Esophagus (tissue), 2 donors: ENCODE data around the gene ABTB2. TPM values are rescaled to one million over a fixed set of nuclear protein-coding genes. Genes with fewer than 3 reads are reported as not detected.

ENCODE experiments used
- H3K27ac ChIP-seq, 2 donors: one replicate each; pipeline ENCODE4 v1.5.1; 2013; ENCODE audit warnings: low read depth in 2 of 2, mild to moderate bottlenecking in 2 of 2, inconsistent platforms in 1 of 2, low read length in 1 of 2, moderate library complexity in 1 of 2
- H3K27me3 ChIP-seq, 2 donors: one replicate each; pipeline ENCODE4 v1.6.1; 2013; ENCODE audit warnings: low read length in 2 of 2, control low read depth in 1 of 2, mild to moderate bottlenecking in 1 of 2; ENCODE audit not compliant: insufficient read depth in 2 of 2, control insufficient read depth in 1 of 2
- H3K36me3 ChIP-seq, 2 donors: one replicate each; pipeline ENCODE4 v1.6.1; 2013; ENCODE audit warnings: low read length in 1 of 2; ENCODE audit not compliant: control insufficient read depth in 2 of 2, insufficient read depth in 2 of 2
- H3K4me1 ChIP-seq, 2 donors: one replicate each; pipeline ENCODE4 v1.6.1; 2013; ENCODE audit warnings: low read length in 1 of 2; ENCODE audit not compliant: control insufficient read depth in 2 of 2, insufficient read depth in 2 of 2
- H3K4me3 ChIP-seq, 2 donors: one replicate each; pipeline ENCODE4 v1.5.1; 2013; ENCODE audit warnings: low read length in 2 of 2, mild to moderate bottlenecking in 2 of 2, low read depth in 1 of 2, moderate library complexity in 1 of 2
- H3K9me3 ChIP-seq, 2 donors: one replicate each; pipeline ENCODE4 v1.6.1; 2013; ENCODE audit warnings: mild to moderate bottlenecking in 2 of 2, low read depth in 1 of 2, low read length in 1 of 2, moderate library complexity in 1 of 2; ENCODE audit not compliant: control insufficient read depth in 2 of 2, insufficient read depth in 1 of 2
- WGBS, 2 donors: extraction: QIAGEN DNeasy Blood & Tissue Kit; methylation state at CpG; one replicate each; pipeline ENCODE4 v1.1.7; 2013; 5-methylcytosine and 5-hydroxymethylcytosine counted together
- polyA plus RNA-seq, 2 donors: library from polyadenylated mRNA; stranded (reverse); fragments of 200-250 nt; gene quantifications; one replicate each; pipeline ENCODE4 v1.2.3, GENCODE V29; 2013
- donor health status: healthy with polysubstance abuse.
- donor health status: Bipolar disorder and iron deficiency.

Gene ABTB2
- polyA plus RNA-seq, 2 donors = 3.2 to 4.3 TPM

GRCh38 chr11:34149274-34149673, 208.5 kb downstream of the ABTB2 start:
- Histone ChIP-seq H3K36me3 (peaks cover 25 to 53% of the 10 kb centered on the region in 2 donors), H3K9me3 (no peaks in the 10 kb centered on the region), H3K4me3 (no peak overlapping the region), H3K27me3 (no peaks in the 10 kb centered on the region), H3K4me1 (peaks cover 0 to 2% of the 10 kb centered on the region in 2 donors), H3K27ac (no peak overlapping the region)
- 94 to 96% methylated on average over 7 of the region's 7 CpGs for WGBS, 2 donors

DNA sequence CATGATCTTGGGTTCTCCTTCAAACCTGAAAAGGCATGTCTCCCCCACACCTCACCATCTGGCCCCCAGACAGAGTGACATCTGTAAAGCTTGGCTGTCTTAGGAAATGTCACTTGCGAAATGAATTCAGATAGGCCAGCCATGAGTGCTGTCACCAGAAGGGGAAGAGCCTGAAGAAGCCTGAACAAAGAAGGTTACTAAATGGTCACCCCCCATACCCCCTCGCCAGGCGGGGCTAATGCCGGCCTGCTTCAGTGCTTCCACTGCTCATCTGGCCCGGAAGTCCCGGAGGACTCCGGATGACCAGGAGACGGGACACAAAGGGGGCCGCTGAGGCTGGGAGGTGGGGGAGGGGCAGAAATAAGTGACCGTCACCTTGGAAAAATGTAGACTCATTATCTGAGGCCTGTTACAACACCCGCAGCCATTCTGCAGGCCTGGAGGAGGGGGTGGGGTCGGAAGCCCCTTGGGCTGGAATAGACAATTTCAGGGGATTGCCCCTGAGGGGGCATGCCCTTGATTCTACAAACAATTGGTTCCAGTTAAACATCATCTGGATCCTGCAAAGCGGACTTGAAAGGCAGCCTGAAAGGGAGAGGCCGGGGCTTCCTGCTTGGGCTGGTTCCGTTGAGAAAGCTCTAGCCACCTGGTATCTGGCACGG, 209.2 kb downstream of the ABTB2 start:
- Histone ChIP-seq H3K27me3 (no peaks in the 10 kb centered on the region), H3K4me1 (peaks cover 0 to 2% of the 10 kb centered on the region in 2 donors), H3K9me3 (no peaks in the 10 kb centered on the region), H3K4me3 (no peak overlapping the region), H3K27ac (no peak overlapping the region), H3K36me3 (peaks cover 30 to 50% of the 10 kb centered on the region in 2 donors)
- 86 to 89% methylated on average over 16 of the region's 16 CpGs for WGBS, 2 donors

DNA sequence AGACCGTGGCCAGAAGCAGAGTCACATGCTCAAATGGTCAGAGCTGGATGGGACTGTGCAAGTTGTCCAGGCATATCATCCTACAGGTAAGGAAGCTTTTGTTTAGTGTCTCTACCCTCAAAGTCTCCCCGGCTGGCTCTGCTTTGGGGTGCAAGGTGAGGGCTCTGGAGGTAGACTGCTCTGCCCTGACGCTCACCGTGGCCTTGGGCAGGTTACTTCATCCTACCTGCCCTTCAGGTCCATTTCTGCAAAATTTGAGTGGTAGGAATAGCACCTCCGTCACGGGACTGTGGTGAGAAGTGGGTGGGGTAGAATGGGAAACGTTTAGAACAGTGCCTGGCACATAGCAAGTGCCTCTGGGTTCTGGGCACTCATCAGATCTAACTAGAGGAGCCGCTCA, 210.2 kb downstream of the ABTB2 start:
- WGBS, 2 donors = 79 to 86% methylated on average over 8 of the region's 8 CpGs
- peaks cover 39 to 53% of the 10 kb centered on the region in 2 donors for H3K36me3 ChIP-seq
- no peak overlapping the region for H3K4me3 ChIP-seq
- H3K4me1 ChIP-seq = no peaks in the 10 kb centered on the region
- no peaks in the 10 kb centered on the region for H3K9me3 ChIP-seq
- H3K27ac ChIP-seq = no peak overlapping the region
- H3K27me3 ChIP-seq = no peaks in the 10 kb centered on the region

GRCh38 chr11:34146866-34147265, 210.9 kb downstream of the ABTB2 start:
- H3K27me3 ChIP-seq = no peaks in the 10 kb centered on the region
- H3K4me3 ChIP-seq = no peak overlapping the region
- peaks cover 44 to 49% of the 10 kb centered on the region in 2 donors for H3K36me3 ChIP-seq
- 83% methylated on average over 5 of the region's 5 CpGs for WGBS, 2 donors
- H3K9me3 ChIP-seq = no peaks in the 10 kb centered on the region
- no peaks in the 10 kb centered on the region for H3K4me1 ChIP-seq
- H3K27ac ChIP-seq = no peak overlapping the region

DNA sequence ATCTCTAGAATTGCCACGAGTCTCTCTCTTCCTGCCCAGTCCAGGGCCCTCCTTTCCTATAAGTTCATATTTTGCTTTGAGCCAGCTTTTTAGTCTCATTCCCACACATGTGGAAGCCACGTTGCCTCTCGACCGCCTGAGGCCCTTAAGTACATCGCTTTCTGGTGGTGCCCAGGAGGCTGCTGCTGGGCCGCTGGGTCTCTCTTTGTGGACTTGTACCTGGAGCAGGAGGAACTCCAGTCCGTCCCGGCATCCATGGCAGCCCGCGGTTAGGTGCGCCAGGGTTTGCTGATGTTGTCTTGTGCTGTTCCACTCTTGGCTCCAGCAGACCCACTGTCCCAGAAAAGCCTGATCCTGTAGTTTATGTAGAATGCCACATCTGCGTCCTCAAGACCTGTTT, 211.4 kb downstream of the ABTB2 start:
- Histone ChIP-seq H3K4me3 (no peak overlapping the region), H3K4me1 (no peaks in the 10 kb centered on the region), H3K27me3 (no peaks in the 10 kb centered on the region), H3K36me3 (peaks cover 42 to 52% of the 10 kb centered on the region in 2 donors), H3K27ac (no peak overlapping the region), H3K9me3 (no peaks in the 10 kb centered on the region)
- 89 to 92% methylated on average over 12 of the region's 12 CpGs for WGBS, 2 donors

DNA sequence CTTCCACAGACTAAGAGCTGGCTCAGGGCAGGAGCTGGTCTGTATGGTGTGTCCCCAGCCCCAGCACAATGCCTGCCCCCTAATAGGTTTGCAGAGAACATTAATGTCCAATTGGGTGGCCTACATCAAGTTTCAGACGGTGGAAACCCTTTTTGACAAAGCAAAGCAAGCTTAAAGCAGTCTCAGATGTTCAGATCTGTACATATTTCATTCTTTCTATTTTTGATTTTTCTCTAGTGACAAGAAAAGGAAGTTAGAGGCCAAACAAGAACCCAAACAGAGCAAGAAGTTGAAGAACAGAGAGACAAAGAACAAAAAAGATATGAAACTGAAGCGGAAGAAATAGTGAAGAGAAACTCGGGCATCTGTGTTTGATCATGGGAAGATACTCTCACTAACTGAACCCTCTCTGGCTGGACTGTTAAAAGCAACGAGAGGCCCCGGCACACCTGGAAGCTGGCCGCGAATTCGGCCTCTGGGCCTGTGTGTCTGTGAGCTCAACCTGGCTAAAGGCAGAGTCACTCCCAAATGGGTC, 211.9 kb downstream of the ABTB2 start:
- Histone ChIP-seq H3K4me3 (no peak overlapping the region), H3K27ac (no peak overlapping the region), H3K27me3 (no peaks in the 10 kb centered on the region), H3K9me3 (no peaks in the 10 kb centered on the region), H3K36me3 (peaks cover 42 to 57% of the 10 kb centered on the region in 2 donors), H3K4me1 (no peaks in the 10 kb centered on the region)
- WGBS, 2 donors = 79 to 85% methylated on average over 8 of the region's 8 CpGs

GRCh38 chr11:34145073-34145472, 212.7 kb downstream of the ABTB2 start:
- no peak overlapping the region for H3K27ac ChIP-seq
- H3K4me3 ChIP-seq = no peak overlapping the region
- H3K4me1 ChIP-seq = no peaks in the 10 kb centered on the region
- 87 to 89% methylated on average over 5 of the region's 5 CpGs for WGBS, 2 donors
- no peaks in the 10 kb centered on the region for H3K27me3 ChIP-seq
- H3K36me3 ChIP-seq = peaks cover 42 to 60% of the 10 kb centered on the region in 2 donors
- H3K9me3 ChIP-seq = no peaks in the 10 kb centered on the region

DNA sequence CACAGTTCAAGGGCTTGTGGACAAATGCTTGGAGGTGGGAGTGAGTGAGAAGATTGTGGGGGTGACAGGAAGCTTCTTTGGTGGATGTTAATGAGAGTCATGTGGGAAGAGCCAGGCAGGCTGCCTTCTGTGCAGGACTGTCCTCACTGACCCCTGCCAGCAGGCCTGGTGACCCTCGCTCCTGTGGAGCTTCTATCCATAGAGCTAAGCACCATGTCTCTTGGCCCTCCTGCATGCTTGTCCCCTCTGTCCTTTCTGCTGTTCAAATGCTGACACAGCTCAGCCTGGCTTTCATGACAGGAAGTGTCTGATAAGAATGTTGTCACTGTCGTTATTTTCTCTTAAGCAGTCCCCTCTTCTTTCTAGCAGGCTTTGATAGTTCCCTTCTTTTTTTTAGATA, 214.8 kb downstream of the ABTB2 start:
- Histone ChIP-seq H3K36me3 (peaks cover 46 to 65% of the 10 kb centered on the region in 2 donors), H3K9me3 (no peaks in the 10 kb centered on the region), H3K27ac (no peak overlapping the region), H3K27me3 (no peaks in the 10 kb centered on the region), H3K4me3 (no peak overlapping the region), H3K4me1 (no peaks in the 10 kb centered on the region)
- WGBS, 2 donors = 82 to 87% methylated on average over 2 of the region's 2 CpGs

- no peak overlapping the region for H3K27ac ChIP-seq
- H3K36me3 ChIP-seq = peaks cover 44 to 65% of the 10 kb centered on the region in 2 donors
- no peaks in the 10 kb centered on the region for H3K27me3 ChIP-seq
- H3K4me1 ChIP-seq = no peaks in the 10 kb centered on the region
- WGBS, 2 donors = 95 to 97% methylated on average over 11 of the region's 11 CpGs
- no peaks in the 10 kb centered on the region for H3K9me3 ChIP-seq
- no peak overlapping the region for H3K4me3 ChIP-seq
Observed at GRCh38 chr11:34140149-34140548, 217.7 kb downstream of the ABTB2 start.

DNA sequence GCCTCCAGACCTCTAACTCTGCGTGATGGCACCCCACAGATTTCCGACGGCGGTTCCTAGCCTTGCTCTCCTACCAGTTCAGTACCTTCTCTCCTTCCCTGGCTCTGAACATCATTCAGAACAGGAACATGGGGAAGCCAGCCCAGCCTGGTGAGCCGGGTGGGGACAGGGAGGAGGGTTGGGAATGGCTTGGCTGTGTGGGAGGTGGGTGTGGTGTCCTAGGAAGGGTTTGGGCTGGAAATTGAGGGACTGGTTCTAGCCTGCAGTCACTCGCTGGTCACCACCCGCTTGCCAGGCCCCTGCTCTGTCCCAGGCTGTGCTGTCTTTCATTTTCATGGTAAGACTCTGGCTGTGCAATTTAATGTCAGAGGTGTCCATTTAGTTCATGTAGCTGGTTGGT, 218.5 kb downstream of the ABTB2 start:
- no peaks in the 10 kb centered on the region for H3K27me3 ChIP-seq
- no peak overlapping the region for H3K27ac ChIP-seq
- no peaks in the 10 kb centered on the region for H3K4me1 ChIP-seq
- H3K9me3 ChIP-seq = no peaks in the 10 kb centered on the region
- H3K4me3 ChIP-seq = no peak overlapping the region
- H3K36me3 ChIP-seq = peaks cover 52 to 66% of the 10 kb centered on the region in 2 donors
- WGBS, 2 donors = 80 to 87% methylated on average over 7 of the region's 7 CpGs
